Urothelium cell line (cell line): ENCODE measurements around the gene TENM4.
A peak's percentile ranks its signal among the peaks of the same experiment; 100 is the strongest.

Source experiments
- DNase-seq: peaks from one replicate; pipeline ENCODE4 v3.0.0; 2011; ENCODE audit warnings: low spot score, mixed read lengths
- FAIRE-seq: peaks from 2 replicates; lab custom pipeline; 2011; peaks lifted over from hg19 to GRCh38; lab: Jason Lieb, UNC

Gene TENM4

DNA sequence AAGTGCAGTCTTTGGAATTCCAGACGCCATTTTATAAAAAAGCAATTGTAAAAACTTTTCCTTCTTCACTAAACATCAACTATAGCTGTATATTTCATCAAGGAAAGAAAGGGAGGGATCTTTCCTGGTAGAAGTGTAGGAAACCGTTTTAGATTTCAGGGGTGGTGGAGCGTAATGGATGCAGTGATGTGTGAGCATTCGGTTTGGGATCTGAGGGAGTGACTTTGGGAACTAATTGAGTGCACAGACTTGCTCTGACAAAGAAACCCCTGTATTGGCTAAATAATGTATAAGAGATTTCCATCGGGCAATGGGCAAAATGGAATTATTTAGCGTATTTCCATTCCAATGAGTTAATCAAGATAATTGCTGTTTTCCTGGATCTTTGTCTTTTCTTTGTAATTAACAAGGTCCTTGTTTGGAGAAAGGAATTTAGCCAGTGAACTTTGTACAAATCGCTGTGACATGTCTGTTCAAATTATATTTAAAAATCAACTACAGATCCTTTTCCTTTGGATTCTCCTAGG is 741.2 kb downstream of the TENM4 start:
- FAIRE-seq (no peak), DNase-seq (no peak)

GRCh38 chr11:78698612-78699011 is 742.2 kb downstream of the TENM4 start:
- DNase-seq: peak; percentile 29
- FAIRE-seq: no peak

DNA sequence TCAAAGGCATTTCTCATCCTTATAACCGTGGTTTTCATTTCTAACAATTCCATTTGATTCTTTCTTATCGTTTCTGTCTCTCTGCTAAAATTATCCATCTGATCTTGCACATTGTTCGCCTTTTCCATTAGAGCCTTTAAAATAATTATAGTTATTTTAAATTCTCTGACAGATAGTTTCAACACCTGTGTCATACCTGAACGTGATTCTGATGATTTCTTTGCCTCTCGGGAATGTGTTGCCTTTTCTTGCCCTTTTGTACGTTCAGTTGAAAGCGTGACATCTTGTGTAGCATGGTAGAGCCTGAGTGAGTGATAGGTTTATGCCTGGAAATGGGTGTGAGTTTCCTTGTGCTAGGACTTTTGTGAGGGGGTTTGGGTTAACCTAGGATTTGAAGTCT is 744.7 kb downstream of the TENM4 start:
- no peak for DNase-seq
- FAIRE-seq: no peak

DNA sequence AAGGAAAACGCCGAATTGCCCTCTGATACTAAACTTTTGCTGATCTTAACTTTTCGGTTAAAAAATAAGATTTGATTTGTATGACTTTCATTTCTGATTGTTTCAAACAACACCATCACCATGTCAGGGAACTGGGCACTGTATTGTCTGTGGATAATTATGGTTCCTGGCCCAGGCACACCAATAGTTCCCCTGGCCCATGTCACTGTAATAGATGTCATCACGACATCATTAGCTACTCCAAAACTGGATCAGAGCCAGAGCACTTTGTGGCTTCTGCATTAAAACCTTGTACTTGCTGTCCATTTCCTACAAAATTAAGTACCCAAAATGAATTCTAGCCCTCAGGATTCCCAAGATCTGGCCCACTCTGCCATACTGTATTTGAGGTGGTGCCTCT is 746.7 kb downstream of the TENM4 start:
- FAIRE-seq: no peak

GRCh38 chr11:78691215-78691614 is 749.6 kb downstream of the TENM4 start:
- DNase-seq: no peak

More for the DNA sequence above, 746.7 kb downstream of the TENM4 start:
- DNase-seq: no peak

GRCh38 chr11:78690352-78690987 is 750.4 kb downstream of the TENM4 start:
- DNase-seq (no peak), FAIRE-seq (no peak)

More at GRCh38 chr11:78691215-78691614, 749.6 kb downstream of the TENM4 start:
- FAIRE-seq: no peak

- DNase-seq (no peak), FAIRE-seq (no peak)
Observed at GRCh38 chr11:78689585-78690153, 751.2 kb downstream of the TENM4 start.

GRCh38 chr11:78689101-78689500 is 751.7 kb downstream of the TENM4 start:
- DNase-seq: no peak
- no peak for FAIRE-seq

DNA sequence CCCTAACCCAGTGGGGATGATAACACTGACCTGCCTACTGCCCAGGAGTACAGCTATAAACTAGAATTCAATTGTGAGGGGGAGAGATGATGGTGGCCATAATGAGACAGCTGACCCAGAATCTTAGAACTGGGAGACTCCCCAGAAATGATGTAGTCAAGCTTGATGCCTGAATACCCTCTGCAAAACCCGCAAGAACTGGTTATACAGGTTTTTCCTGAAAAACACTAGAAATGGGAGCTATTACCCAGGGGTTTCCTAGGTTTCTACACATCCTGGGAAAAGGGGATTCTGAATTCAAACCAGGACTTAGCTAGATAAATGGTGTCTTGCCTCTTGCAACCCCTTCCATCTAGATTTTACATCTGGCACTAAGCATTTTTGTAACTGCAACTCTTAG is 752.4 kb downstream of the TENM4 start:
- FAIRE-seq (no peak), DNase-seq (no peak)

- DNase-seq: no peak
- no peak for FAIRE-seq
Observed at GRCh38 chr11:78685156-78685555, 755.7 kb downstream of the TENM4 start.

DNA sequence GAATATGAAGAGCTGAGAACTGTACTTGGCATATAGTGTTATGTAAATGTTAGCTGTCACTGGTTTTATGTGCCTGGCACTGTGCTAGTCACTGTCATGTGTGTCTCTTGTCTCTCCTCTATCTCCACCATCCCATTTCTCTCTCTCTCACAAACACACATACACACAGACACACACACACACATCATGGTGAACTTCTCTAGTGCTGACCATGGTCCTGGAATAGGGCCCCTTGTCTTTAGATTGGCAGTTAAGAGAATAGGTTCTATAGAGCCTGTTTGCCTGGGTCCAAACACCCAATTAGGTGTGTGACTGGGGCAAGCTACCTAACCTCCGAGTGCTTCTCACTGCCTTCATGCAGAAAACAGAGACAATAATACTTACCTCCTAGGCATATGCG is 756.5 kb downstream of the TENM4 start:
- DNase-seq (no peak), FAIRE-seq (no peak)

DNA sequence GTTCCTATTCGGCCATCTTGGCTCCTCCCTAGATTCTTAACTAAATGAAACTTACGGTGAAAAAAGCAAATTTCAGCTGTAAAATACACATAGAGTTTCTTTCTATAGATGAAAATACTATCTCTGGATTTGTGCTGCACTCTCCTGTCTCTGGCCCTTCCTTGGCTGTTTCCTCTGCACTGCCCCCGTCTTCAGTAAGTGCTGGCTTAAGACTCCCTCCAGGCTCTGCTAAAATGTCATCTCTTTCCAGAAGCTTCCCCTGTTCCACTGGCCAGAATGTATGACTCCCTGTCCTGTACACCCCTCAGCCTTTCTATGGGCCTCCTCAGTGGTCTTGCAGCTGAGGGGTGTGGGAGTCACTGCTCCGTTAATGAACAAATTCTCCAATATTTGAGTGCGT is 757.1 kb downstream of the TENM4 start:
- no peak for DNase-seq
- FAIRE-seq: no peak

DNA sequence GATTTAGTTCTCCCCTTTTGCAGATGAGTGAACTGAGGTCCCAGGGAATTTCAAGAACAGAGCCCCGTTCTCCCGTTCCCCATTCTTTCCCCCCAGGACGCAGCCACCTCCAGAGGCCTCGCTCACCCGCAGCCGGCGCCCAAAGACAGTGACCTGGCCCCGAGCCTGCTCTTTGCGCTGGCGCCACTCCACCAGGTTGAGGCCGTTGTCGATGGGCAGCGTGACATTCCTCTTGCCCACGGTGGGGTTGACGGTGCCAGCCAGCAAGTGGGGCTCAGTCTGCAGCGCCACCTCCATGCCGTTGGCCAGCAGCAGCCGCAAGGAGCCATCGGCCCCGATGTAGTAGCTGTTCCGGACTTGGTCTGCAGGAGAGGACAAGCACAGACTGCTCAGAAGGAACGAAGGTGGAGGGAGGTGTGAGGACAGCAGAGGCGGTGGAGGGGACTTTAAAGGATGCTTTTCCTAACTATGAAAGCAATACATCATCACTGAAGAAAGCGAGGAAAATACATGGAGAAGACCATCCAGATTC is 764.7 kb downstream of the TENM4 start:
- no peak for FAIRE-seq
- no peak for DNase-seq

- DNase-seq (no peak), FAIRE-seq (no peak)
Observed at GRCh38 chr11:78672850-78673620, 767.8 kb downstream of the TENM4 start.

DNA sequence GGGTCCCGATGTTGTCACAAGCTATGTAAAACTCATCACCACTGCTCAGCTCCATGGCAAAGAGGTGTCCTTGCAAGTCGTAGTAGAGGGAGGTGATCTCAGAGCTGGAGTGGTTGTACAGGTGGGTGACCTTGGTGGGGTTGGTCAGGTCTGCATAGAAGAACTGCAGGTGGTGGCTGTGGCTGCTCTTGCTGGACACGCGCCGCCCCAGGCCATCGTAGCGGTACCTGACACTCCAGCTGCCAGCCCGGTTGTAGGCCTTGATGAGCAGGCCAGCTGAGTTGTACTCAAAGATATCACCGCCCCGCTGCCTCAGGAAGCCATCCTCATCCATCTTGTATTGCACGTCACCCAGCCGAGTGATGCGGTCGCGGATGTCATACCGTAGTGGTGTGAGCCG is 771.6 kb downstream of the TENM4 start:
- FAIRE-seq: no peak

GRCh38 chr11:78667461-78667860 is 773.4 kb downstream of the TENM4 start:
- no peak for DNase-seq
- no peak for FAIRE-seq

More for the DNA sequence above, 771.6 kb downstream of the TENM4 start:
- DNase-seq: no peak

DNA sequence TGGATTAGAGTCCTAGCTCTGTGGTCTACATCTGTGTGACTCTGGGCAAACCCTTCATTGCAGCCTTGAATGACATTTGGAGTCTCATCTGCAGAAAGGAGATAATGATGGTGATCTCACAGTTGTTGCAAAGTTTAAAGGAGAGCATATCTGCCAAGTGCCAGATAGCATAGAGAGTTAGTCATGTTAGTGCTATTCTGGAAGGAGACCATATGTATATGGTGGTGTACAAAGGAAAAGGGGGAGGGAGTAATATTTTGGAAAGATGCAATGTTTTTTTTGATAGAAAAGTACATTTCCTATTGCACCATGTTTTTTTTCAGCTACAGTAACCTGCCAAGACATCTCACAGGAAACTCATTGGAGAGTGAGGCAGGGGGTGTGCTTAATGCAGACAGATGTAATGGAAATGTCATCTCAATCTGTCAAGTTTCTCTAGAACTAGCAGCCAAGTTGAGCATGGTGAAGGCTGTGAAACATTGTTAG is 774.1 kb downstream of the TENM4 start:
- DNase-seq (no peak), FAIRE-seq (no peak)

DNA sequence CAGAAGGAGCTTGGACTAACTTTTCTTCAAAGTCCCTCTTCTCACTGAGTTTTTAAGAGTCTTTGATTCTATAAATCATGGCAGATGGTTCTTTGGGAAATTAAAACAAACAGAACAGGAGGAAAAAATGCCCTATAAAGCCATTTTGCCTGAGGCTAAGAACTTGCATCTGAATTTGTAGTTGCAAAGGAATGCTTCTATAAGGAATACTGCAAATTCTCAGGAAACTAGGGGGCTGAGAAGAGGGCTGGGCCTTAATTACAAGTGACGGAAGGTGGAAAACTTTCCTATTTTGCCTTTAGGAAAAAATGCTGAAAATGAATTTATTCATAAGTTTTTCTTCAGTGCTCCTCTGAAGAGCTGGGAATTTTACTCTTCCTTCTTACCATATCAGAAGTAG is 776.2 kb downstream of the TENM4 start:
- DNase-seq (no peak), FAIRE-seq (no peak)

GRCh38 chr11:78662811-78663210 is 778.0 kb downstream of the TENM4 start:
- no peak for DNase-seq
- FAIRE-seq: peak; percentile 27

- FAIRE-seq (no peak), DNase-seq (no peak)
Observed at GRCh38 chr11:78660471-78660870, 780.4 kb downstream of the TENM4 start.
